H1 (cell line): ENCODE measurements around the gene NAA20. TPM values are rescaled to one million over a fixed set of nuclear protein-coding genes. Genes with fewer than 3 reads are reported as not detected.

Experiments used
- CTCF ChIA-PET: fragments of 300-600 bp; sonication (Branson Sonifier 250); formaldehyde crosslinking; loops from one replicate; lab custom pipeline; 2021; ENCODE audit not compliant: partially characterized antibody; lab: Charles Lee
- POLR2A ChIA-PET: fragments of 300-600 bp; sonication (Branson Sonifier 250); formaldehyde crosslinking; loops from one replicate; lab custom pipeline; 2021; ENCODE audit warnings: inconsistent platforms; ENCODE audit not compliant: partially characterized antibody; lab: Charles Lee
- DNase-seq, 2 experiments: peaks; one replicate each; pipeline versions ENCODE4 v3.0.0 to v3.0.0-alpha.2; 2010 to 2022; ENCODE audit warnings: low spot score in 2 of 2, low read depth in 1 of 2, mixed read lengths in 1 of 2
- FAIRE-seq: peaks from 2 replicates; lab custom pipeline; 2011; peaks lifted over from hg19 to GRCh38; lab: Jason Lieb, UNC
- H2AFZ ChIP-seq: 2 replicates; pipeline ENCODE4 v1.8.1; 2012; ENCODE audit warnings: low read length, inconsistent platforms
- H2AK5ac ChIP-seq: 2 replicates; pipeline ENCODE4 v1.6.1; 2013; ENCODE audit warnings: low read depth, low read length
- H2BK120ac ChIP-seq: replicated peaks from 2 replicates; pipeline ENCODE3; 2013; ENCODE audit warnings: low read depth, low read length, inconsistent platforms
- H2BK12ac ChIP-seq: 2 replicates; pipeline ENCODE4 v1.6.1; 2013; ENCODE audit warnings: low read depth, low read length
- H2BK15ac ChIP-seq: 2 replicates; pipeline ENCODE4 v1.6.1; 2013; ENCODE audit warnings: low read length
- H2BK20ac ChIP-seq: 2 replicates; pipeline ENCODE4 v1.6.1; 2013; ENCODE audit warnings: low read length
- H2BK5ac ChIP-seq: 2 replicates; pipeline ENCODE4 v1.6.1; 2013; ENCODE audit warnings: low read depth, low read length
- H3K14ac ChIP-seq: 2 replicates; pipeline ENCODE4 v1.6.1; 2013; ENCODE audit warnings: inconsistent platforms; ENCODE audit not compliant: insufficient read length
- H3K18ac ChIP-seq: 2 replicates; pipeline ENCODE4 v1.6.1; 2013; ENCODE audit warnings: low read length; ENCODE audit errors: extremely low read depth
- H3K23ac ChIP-seq: 2 replicates; pipeline ENCODE4 v1.6.1; 2013; ENCODE audit warnings: inconsistent platforms; ENCODE audit not compliant: insufficient read length
- H3K23me2 ChIP-seq: 2 replicates; pipeline ENCODE4 v1.6.1; 2013; ENCODE audit warnings: low read depth, low read length
- H3K27ac ChIP-seq: 2 replicates; pipeline ENCODE4 v1.6.1; 2011; ENCODE audit warnings: low read depth, low read length, inconsistent platforms
- H3K27me3 ChIP-seq, 4 experiments: replicated peaks in 1 of 4; 1 replicate in 1 of 4; 2 replicates in 3 of 4; pipeline versions ENCODE4 v1.6.1 to v1.8.1; 2011 to 2013; ENCODE audit warnings: low read length in 3 of 4, mild to moderate bottlenecking in 3 of 4, inconsistent platforms in 2 of 4, mixed read lengths in 2 of 4, moderate library complexity in 1 of 4; ENCODE audit not compliant: control insufficient read depth in 3 of 4, insufficient read depth in 3 of 4; ENCODE audit errors: extremely low read depth in 1 of 4
- H3K36me3 ChIP-seq, 4 experiments: 2 replicates each; pipeline versions ENCODE4 v1.6.1 to v1.8.1; 2011 to 2013; ENCODE audit warnings: mild to moderate bottlenecking in 4 of 4, low read length in 3 of 4, moderate library complexity in 2 of 4, control low read depth in 1 of 4, inconsistent platforms in 1 of 4; ENCODE audit not compliant: insufficient read depth in 4 of 4, control insufficient read depth in 2 of 4
- H3K4ac ChIP-seq: replicated peaks from 2 replicates; pipeline ENCODE3; 2013; ENCODE audit warnings: low read length, low read depth, mixed read lengths, inconsistent platforms; ENCODE audit not compliant: insufficient read length
- H3K4me1 ChIP-seq, 4 experiments: replicated peaks in 1 of 4; 1 replicate in 1 of 4; 2 replicates in 3 of 4; pipeline versions ENCODE4 v1.6.1 to v1.8.1; 2011 to 2013; ENCODE audit warnings: low read length in 3 of 4, inconsistent platforms in 2 of 4, mixed read lengths in 1 of 4; ENCODE audit not compliant: insufficient read depth in 4 of 4, control insufficient read depth in 3 of 4
- H3K4me2 ChIP-seq, 2 experiments: 2 replicates each; pipeline versions ENCODE4 v1.6.1 to v1.8.1; 2011 to 2013; ENCODE audit warnings: low read depth in 2 of 2, low read length in 2 of 2, control low read depth in 1 of 2, inconsistent platforms in 1 of 2, mild to moderate bottlenecking in 1 of 2; ENCODE audit not compliant: insufficient read depth in 1 of 2
- H3K4me3 ChIP-seq, 4 experiments: fragments of 200-600, 300-600 bp in 1 of 4; sonication (generic), shearing (Covaris generic), sonication (Bioruptor Twin) in 1 of 4; 2 replicates each; pipeline versions ENCODE4 v1.5.1 to v1.8.1; 2011 to 2016; ENCODE audit warnings: low read length in 4 of 4, low read depth in 3 of 4, control low read depth in 2 of 4, inconsistent platforms in 2 of 4, mild to moderate bottlenecking in 2 of 4, mixed read lengths in 1 of 4, moderate library complexity in 1 of 4; ENCODE audit not compliant: insufficient read depth in 2 of 4; ENCODE audit errors: extremely low read depth in 1 of 4
- H3K56ac ChIP-seq: replicated peaks from 2 replicates; pipeline ENCODE3; 2013; ENCODE audit warnings: low read depth, mild to moderate bottlenecking, mixed read lengths, low read length, inconsistent platforms; ENCODE audit not compliant: insufficient read length
- H3K79me1 ChIP-seq: 2 replicates; pipeline ENCODE4 v1.6.1; 2013; ENCODE audit warnings: low read depth, low read length, control low read depth
- H3K79me2 ChIP-seq, 2 experiments: 2 replicates each; pipeline versions ENCODE4 v1.6.1 to v1.8.1; 2012 to 2013; ENCODE audit warnings: low read length in 2 of 2, mild to moderate bottlenecking in 2 of 2, inconsistent platforms in 1 of 2; ENCODE audit not compliant: insufficient read depth in 2 of 2, control insufficient read depth in 1 of 2
- H3K9ac ChIP-seq, 4 experiments: replicated peaks in 1 of 4; 1 replicate in 1 of 4; 2 replicates in 3 of 4; pipeline versions ENCODE4 v1.6.1 to v1.8.1; 2011 to 2013; ENCODE audit warnings: low read depth in 3 of 4, low read length in 3 of 4, control low read depth in 2 of 4, mild to moderate bottlenecking in 2 of 4, moderate library complexity in 2 of 4, inconsistent platforms in 1 of 4; ENCODE audit errors: extremely low read depth in 1 of 4
- H3K9me3 ChIP-seq, 2 experiments: 2 replicates each; pipeline versions ENCODE4 v1.6.1 to v1.8.1; 2012 to 2013; ENCODE audit warnings: mild to moderate bottlenecking in 2 of 2, moderate library complexity in 2 of 2, control low read depth in 1 of 2, inconsistent platforms in 1 of 2, low read depth in 1 of 2, low read length in 1 of 2, mixed read lengths in 1 of 2; ENCODE audit not compliant: insufficient read depth in 2 of 2
- H4K20me1 ChIP-seq, 2 experiments: replicated peaks in 1 of 2; 2 replicates each; pipeline versions ENCODE3 to v1.8.1; 2011 to 2013; ENCODE audit warnings: inconsistent platforms in 2 of 2, low read length in 2 of 2, mild to moderate bottlenecking in 1 of 2; ENCODE audit not compliant: insufficient read depth in 2 of 2, control insufficient read depth in 1 of 2
- H4K5ac ChIP-seq: 2 replicates; pipeline ENCODE4 v1.6.1; 2013; ENCODE audit warnings: low read length, low read depth, mixed read lengths, inconsistent platforms; ENCODE audit not compliant: insufficient read length
- H4K8ac ChIP-seq: 2 replicates; pipeline ENCODE4 v1.8.0; 2013; ENCODE audit warnings: mild to moderate bottlenecking, moderate library complexity, low read length, inconsistent platforms; ENCODE audit not compliant: insufficient read depth; ENCODE audit errors: extremely low read depth
- H4K91ac ChIP-seq: replicated peaks from 2 replicates; pipeline ENCODE3; 2013; ENCODE audit warnings: low read length, mixed read lengths, inconsistent platforms; ENCODE audit not compliant: insufficient read length
- WGBS, 2 experiments: shearing (Covaris generic) in 1 of 2; methylation state at CpG; one replicate each; pipeline versions ENCODE4 v1.1.6 to v1.1.7; 2013 to 2015; ENCODE audit warnings: low lambda C conversion rate in 2 of 2, mixed read lengths in 2 of 2, inconsistent platforms in 1 of 2, low coverage in 1 of 2, missing lambda C conversion rate in 1 of 2; ENCODE audit not compliant: insufficient replicate concordance in 2 of 2, insufficient coverage in 1 of 2, insufficient read length in 1 of 2; ENCODE audit errors: extremely low coverage in 1 of 2, missing lambda C conversion rate in 1 of 2; 5-methylcytosine and 5-hydroxymethylcytosine counted together
- polyA plus RNA-seq, 7 experiments: library from polyadenylated mRNA; depleted of rRNA in 3 of 7; stranded (reverse) in 5 of 7; unstranded in 2 of 7; fragments of >200 nt in 5 of 7; fragments of 200-250 nt in 2 of 7; gene quantifications; 1 replicate in 5 of 7; 2 replicates in 1 of 7; 4 replicates in 1 of 7; pipeline versions ENCODE4 v1.2.1 to v1.2.3, GENCODE V29; 2011 to 2013; ENCODE audit warnings: missing spikeins in 2 of 7, mixed read lengths in 2 of 7
- total RNA-seq: library from RNA; stranded (reverse); fragmentation: NEBNext Ultra II Directional; extraction: Animal tissue kit (Norgen Biotek cat#: 25700); gene quantifications from 2 replicates; pipeline ENCODE4 v1.2.1, GENCODE V29; 2021

The NAA20 gene
- total and polyA plus RNA-seq, 2 of the 8 experiments (the other 6 are each of a cell fraction or from before 2014, with no cell fraction given) = 21.9 to 41.1 TPM

- Histone ChIP-seq H4K5ac (no peak overlapping the region), H2BK12ac (no peak overlapping the region), H4K91ac (no peak overlapping the region), H3K79me2 (no peaks in the 10 kb centered on the region), H2BK120ac (no peak overlapping the region), H2BK15ac (no peak overlapping the region), H3K27me3 (no peaks in the 10 kb centered on the region), H2AK5ac (no peak overlapping the region), H3K56ac (no peak overlapping the region), H2AFZ (no peak overlapping the region), H3K4me3 (no peak overlapping the region), H3K36me3 (no peaks in the 10 kb centered on the region), H4K8ac (no peak overlapping the region), H3K79me1 (no peaks in the 10 kb centered on the region), H3K4me1 (peaks cover 0 to 4% (median 0%) of the 10 kb centered on the region in 4 experiments; a peak in 3 of 7 replicates), H2BK20ac (no peak overlapping the region), H3K18ac (no peak overlapping the region), H3K23me2 (0 out of 2 replicates have a peak, but pooled peaks cover under 1% of the 10 kb centered on the region), H3K9me3 (no peaks in the 10 kb centered on the region), H3K23ac (no peak overlapping the region), H3K4me2 (no peak overlapping the region), H2BK5ac (no peak overlapping the region), H3K4ac (no peak overlapping the region), H3K14ac (no peak overlapping the region), H3K9ac (no peak overlapping the region), H3K27ac (no peak overlapping the region), H4K20me1 (no peaks in the 10 kb centered on the region)
- POLR2A ChIA-PET = interaction anchor here (0.6 kb wide), 1 partner anchor 1820 kb away, joined by 3 read pairs; no protein-coding TSS in a partner anchor
- DNase-seq = no peak
- 94% methylated on average over 8 of the region's 8 CpGs; no CpG with 5 or more reads in 1 of the 2 experiments for WGBS, 2 experiments
- CTCF ChIA-PET = interaction anchor here (0.8 to 1.1 kb wide), 3 partner anchors 10 to 33 kb away, joined by 3 read pairs; no protein-coding TSS in a partner anchor
- no peak for FAIRE-seq
Measured at GRCh38 chr20:19981031-19981451, 36.1 kb upstream of the NAA20 start.
